K562 (cell line): ENCODE data around the gene SCNN1A. TPM values are rescaled to one million over a fixed set of nuclear protein-coding genes. Genes with fewer than 3 reads are reported as not detected.

ENCODE experiments used
- HMG20B ChIP-seq: fragments of 250-450 bp; sonication (Bioruptor Pico); IDR thresholded peaks from 2 replicates; pipeline ENCODE4 v1.5.0; 2021; ENCODE audit warnings: mild to moderate bottlenecking
- RREB1 ChIP-seq: fragments of 250-450 bp; sonication (Bioruptor Pico); IDR thresholded peaks from 2 replicates; pipeline ENCODE4 v1.4.0; 2020
- TAF1 ChIP-seq: IDR thresholded peaks from 2 replicates; pipeline ENCODE4 v1.6.1; 2011; ENCODE audit warnings: mild to moderate bottlenecking, low read length, moderate library complexity; ENCODE audit not compliant: insufficient read depth, control insufficient read depth, severe bottlenecking; ENCODE audit errors: extremely low read depth
- polyA plus RNA-seq, 8 experiments: library from polyadenylated mRNA; depleted of rRNA in 4 of 8; stranded (reverse) in 5 of 8; unstranded in 3 of 8; fragments of >200 nt; fragmentation: Nextera tagmentation in 2 of 8; fragmentation: Illumina TruSeq in 1 of 8; extraction: Ambion mirVana in 2 of 8; extraction: Trizol in 1 of 8; gene quantifications; 2 replicates each; pipeline versions ENCODE4 v1.2.1 to v1.2.3, GENCODE V29; 2011 to 2014; ENCODE audit warnings: inconsistent platforms in 1 of 8, missing spikeins in 1 of 8
- total RNA-seq, 7 experiments: library from RNA; depleted of rRNA in 6 of 7; stranded (reverse); fragments of >200 nt in 6 of 7; fragmentation: Illumina TruSeq in 2 of 7; extraction: Trizol in 2 of 7; gene quantifications; 2 replicates each; pipeline versions ENCODE4 v1.2.1 to v1.2.3, GENCODE V29; 2011 to 2021; ENCODE audit warnings: low replicate concordance in 1 of 7

Gene SCNN1A
- total and polyA plus RNA-seq, 9 of the 15 experiments (the other 6 are each of a cell fraction or from before 2014, with no cell fraction given): 0.15 to 0.49 (median 0.32) TPM; not detected in 5

DNA sequence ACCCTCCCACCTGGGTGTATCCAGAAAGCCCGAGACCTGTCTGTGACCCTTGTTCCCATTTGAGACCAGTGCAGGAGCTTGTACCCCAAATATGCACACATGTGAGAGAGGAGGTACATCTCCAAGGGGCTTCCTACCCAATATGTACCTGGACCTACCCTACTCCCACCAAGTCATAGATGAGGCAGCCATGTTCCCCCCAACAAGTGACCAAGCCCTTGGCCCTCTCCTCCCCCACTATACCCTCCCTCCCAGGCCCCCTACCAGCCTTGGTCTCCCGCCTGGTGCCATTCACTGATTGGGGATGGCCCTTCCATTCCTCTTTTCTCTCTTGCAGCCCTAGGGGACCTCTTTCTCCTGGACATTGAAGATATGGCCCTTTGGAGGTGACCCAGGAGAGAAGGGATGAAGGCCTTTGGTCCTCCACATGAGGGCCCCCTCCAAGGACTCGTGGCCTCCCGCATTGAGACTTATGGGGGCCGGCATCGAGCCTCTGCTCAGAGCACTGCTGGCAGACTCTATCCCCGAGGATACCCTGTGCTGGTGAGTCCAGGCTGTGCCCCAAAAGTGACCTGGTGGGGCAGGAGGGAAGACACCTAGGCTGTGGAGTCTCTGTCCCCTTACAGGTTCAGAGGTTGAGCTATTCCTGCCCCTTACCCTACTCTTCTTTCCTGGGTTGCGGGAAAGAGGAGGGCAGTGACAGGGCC is 63.4 kb downstream of the SCNN1A start (continued):
- no peak for TF ChIP-seq RREB1 (CRISPR knock-in tag)
- no peak for TF ChIP-seq TAF1
- TF ChIP-seq HMG20B (CRISPR knock-in tag): no peak
